NCI-H128 (cell line): ENCODE data around the gene RAB40C.

Experiments used
- DNase-seq: peaks from one replicate; lab custom pipeline; 2025; ENCODE audit not compliant: unreplicated experiment; lab: John Stamatoyannopoulos, UW

Gene RAB40C

DNA sequence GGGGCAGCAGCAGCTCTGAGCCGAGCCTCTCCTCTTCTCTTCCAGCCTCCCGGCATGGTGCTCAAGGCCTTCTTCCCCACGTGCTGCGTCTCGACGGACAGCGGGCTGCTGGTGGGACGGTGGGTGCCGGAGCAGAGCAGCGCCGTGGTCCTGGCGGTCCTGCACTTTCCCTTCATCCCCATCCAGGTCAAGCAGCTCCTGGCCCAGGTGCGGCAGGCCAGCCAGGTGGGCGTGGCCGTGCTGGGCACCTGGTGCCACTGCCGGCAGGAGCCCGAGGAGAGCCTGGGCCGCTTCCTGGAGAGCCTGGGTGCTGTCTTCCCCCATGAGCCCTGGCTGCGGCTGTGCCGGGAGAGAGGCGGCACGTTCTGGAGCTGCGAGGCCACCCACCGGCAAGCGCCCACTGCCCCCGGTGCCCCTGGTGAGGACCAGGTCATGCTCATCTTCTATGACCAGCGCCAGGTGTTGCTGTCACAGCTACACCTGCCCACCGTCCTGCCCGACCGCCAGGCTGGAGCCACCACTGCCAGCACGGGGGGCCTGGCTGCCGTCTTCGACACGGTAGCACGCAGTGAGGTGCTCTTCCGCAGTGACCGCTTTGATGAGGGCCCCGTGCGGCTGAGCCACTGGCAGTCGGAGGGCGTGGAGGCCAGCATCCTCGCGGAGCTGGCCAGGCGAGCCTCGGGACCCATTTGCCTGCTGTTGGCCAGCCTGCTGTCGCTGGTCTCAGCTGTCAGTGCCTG is 15.7 kb upstream of the RAB40C start:
- DNase-seq = no peak

DNA sequence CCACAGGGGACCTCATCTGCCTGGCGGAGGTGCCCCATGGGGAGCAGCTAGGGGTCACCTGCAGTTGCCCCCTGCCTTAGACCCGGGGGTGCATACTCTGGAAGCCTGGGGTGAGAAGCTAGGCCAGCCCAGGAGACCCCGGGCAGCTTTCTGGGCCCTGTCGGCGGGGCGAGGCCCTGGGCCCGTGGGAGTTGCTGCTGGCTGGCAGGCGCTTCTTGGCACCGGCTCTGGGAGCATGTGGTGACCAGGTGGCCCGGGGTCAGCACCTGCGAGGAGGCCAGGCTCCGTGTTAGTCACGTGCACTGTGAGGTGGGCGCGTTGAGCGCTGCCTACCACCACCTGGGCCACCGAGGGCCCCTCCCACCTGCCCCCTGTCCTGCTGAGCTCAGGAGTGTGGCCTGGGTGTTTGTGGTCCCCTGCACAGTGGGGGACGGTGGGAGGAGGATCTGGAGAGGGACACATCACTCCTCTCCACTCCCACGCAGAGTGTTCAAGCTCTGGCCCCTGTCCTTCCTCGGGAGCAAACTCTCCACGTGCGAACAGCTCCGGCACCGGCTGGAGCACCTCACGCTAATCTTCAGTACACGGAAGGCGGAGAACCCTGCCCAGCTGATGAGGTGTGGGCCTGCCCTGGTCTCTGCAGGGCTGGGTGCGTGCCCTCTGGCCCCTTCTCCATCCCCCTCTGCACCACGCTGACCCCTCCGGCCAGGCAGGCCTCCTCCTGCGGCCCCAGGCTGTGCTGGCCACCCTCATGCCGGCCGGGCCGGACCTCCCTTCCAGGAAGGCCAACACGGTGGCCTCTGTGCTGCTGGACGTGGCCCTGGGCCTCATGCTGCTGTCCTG is 14.3 kb upstream of the RAB40C start:
- DNase-seq = no peak

DNA sequence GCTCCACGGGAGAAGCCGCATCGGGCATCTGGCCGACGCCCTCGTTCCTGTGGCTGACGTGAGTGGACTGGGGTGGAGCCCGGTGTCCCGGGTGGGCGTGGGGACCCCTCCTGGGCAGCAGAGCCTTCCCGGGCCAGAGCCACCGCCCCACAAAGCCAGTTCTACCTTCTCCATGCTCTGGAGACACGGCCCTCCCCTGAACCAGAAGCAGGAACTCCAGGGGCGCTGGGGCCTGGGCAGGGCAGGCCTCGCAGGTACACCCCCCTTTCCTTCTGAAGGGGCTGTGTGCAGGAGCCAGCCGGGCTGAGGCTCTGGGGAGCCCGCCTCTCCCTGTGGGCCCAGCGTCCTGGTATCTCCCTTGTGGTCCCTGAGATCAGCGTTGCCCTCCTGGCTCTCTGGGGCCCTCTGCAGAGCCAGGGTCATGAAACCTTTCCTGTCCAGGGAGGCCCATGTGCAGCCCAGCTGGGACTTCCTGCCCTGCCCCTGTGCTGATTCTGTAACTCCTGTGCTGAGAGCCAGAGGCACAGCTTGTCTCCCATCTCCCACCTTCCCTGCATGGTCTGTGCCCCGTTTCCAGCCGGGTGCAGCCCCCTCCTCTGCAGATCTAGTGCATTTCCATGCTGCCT is 13.6 kb upstream of the RAB40C start:
- DNase-seq = no peak

DNA sequence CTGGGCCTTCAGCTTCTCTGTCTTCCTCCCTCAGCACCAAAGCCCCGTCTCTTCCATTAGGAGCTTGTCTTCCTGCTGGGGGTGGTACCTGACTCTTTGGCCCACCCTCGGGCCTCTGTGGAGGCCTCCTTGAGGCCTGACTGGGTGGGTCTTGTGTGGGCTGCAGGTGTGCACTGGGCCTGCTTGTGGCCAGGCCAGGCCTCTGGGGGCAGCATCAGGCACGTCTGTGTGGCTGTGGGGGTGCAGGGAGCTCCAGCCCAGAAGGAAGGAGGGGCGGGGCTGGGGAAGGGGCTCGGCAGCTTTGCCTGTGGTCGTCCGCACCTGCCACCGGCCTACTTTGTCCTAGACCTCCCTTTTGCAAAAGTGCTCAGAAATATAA is 13.1 kb upstream of the RAB40C start:
- no peak for DNase-seq

DNA sequence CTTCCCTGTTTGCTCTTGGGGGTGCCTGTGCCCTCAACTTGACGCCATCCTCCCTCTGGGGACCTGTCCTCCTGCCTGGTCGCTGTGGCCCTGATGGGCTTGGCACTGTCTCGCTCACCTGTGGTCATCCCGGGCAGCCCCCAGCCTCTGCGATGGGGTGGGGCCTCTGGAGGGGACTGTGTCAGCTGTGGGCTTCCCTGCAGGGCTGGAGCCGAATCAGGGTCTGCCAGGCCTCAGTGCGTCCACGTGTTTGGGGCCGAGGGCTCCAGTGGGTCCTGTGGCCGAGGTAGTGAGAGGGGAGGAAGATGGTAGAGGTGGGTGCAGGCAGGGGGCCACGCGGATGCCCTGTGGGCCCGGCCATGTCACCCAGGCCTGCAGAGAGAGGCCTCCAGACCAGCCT is 12.1 kb upstream of the RAB40C start:
- DNase-seq = no peak

DNA sequence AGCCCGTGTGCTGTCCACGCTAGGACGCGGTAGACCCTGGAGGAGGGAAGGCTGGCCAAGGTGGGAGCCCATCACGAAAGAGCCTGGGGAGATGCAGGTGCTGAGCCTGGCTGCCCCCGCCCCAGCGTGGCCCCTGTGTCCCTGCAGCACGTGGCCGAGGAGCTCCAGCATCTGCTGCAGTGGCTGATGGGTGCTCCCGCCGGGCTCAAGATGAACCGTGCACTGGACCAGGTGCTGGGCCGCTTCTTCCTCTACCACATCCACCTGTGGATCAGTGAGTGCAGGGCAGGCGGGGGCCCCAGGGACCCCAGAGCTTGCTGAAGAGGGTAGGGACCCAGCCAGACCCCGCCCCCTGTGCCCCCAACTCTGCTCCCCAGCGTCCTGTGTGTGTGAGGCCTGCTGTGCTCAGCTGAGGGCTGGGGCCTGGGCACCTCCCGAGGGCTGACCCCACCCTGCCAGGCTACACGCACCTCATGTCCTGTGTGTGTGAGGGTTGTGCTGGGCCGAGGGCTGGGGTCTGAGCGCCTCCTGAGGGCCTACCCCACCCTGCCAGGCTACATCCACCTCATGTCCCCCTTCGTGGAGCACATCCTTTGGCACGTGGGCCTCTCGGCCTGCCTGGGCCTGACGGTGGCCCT is 11.5 kb upstream of the RAB40C start:
- no peak for DNase-seq

DNA sequence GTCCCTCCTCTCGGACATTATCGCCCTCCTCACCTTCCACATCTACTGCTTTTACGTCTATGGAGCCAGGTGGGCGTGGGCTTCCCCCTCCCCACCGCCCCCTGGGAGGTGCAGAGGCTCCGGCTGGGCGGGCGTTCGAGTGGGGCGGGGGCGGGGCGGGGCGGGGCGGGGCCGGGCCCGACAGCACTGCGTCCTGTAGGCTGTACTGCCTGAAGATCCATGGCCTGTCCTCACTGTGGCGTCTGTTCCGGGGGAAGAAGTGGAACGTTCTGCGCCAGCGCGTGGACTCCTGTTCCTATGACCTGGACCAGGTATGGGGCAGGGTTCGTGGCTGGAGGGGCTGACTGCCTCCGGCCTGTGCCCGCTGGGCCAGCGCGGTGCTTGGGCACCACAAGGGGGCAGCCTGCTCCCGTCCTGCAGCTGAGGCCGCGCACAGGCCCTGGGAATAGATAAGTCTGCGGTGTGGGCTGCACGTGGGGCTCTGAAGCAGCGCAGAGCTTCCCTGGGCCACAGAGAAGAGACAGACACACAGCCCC is 10.9 kb upstream of the RAB40C start:
- DNase-seq = no peak

DNA sequence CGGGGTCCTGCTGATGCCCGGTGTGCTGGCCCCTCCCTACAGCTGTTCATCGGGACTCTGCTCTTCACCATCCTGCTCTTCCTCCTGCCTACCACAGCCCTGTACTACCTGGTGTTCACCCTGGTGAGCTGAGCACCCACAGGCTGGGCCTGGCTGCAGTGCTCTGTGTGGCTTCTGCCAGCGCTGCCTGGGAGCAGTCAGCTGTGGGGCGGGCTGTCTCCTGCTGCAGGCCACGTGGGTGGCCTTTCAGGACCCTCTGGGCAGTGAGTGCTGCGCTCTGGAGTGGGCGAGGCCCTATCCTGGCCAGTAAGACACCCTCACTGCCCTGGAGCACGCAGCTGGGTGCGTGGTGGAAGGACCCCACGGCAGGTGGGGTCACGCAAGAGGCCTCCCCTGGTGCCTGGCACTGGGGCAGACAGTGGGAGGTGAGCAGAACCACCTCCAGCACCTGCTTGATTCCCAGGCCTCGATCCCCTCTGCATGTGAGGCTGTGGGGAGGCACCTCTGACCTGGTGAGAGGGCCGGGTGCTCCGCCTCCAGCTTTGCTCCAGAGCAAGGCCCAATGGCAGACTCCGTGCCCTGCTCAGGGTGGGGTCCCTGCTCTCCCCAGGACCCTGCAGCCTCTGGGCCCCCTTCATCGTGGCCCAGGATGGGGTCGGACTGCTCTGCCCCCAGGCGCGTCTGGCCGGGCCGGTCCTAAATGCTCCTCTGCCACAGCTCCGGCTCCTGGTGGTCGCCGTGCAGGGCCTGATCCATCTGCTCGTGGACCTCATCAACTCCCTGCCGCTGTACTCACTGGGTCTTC is 9.5 kb upstream of the RAB40C start:
- DNase-seq = no peak

DNA sequence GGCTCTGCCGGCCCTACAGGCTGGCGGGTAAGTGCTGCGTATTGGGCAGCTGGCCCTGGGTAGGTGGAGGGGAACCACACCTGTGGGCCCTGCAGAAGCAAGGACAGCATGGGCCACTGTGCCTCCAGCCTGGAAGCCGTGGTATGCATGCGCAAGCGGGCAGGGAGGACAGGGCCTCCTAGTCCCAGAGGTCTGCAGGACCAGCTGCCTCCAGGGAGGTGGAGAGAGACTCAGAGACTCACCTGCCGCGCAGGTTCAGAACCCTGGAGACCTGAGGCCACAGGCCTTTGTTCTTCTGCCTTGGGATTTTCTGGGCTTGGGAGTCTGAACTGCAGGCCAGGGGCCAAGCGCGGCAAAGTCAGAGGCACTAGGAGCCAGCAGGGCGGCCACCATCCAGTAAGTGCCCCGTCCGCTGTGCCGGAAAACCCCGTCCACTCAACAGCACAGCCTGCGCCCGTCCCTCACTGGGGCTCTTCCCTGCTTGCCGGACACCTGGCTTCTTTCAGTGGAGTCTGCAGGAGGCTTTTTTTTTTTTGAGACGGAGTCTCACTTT is 8.8 kb upstream of the RAB40C start:
- DNase-seq = no peak

DNA sequence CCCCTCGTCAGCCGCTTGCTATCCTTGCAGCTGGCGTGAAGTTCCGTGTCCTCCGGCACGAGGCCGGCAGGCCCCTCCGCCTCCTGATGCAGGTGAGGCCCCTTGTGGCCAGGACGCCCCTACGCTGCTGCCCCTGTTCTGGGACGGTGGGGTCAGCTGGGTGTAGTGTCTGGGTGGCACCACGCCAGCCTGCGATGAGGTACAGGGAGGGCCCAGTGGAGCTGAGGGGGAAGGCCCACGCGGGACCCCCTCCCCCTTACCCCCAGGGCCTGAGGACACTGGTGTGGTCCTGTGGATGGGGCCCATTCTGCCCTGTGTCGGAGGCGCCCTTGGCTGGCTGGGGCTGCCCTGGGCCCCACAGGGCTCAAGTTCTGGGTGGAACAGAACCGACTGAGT is 7.7 kb upstream of the RAB40C start:
- no peak for DNase-seq

DNA sequence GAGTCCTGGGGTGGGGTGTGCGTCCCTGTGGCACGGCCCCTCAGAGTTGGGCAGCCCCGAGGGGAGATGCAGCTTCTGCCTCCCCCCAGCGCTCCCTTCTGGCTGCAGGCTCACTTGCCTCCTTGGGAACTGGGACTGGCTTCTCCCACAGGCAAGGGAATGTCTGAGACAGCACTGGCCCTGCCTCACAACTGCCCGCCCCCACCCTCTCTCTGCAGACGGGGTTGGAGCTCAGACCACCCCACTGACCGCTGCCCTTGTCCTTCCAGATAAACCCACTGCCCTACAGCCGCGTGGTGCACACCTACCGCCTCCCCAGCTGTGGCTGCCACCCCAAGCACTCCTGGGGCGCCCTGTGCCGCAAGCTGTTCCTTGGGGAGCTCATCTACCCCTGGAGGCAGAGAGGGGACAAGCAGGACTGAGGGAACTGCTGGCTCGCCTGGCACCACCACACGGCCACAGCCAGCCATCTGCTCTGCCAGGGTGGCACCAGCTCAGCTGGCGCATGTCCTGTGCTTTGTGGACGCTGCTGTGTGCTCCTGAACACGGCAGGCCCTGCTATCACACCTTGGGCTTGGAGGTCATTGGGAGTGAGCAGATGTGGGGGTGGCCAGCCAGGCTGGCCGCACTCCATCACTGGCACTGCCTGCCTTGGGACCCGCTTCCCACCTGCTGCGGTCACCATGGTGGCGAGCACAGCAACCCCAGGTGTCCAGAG is 7.1 kb upstream of the RAB40C start:
- no peak for DNase-seq

DNA sequence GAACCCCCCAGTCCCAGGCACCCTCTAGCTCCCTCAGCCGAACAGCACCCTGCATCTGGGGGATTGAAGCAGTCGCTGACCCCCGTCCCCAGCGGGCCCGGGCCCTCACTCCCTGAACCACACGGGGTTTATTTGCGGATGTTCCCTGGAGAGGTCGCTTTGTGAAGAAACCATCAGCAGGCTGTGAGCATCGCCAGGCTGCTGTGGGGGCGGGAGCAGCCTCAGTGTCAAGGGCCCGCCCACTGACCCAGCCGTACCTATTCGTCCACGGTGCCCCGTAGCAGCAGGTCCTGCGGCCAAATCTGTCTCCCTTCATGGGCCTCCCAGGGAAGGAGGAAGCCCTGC is 6.4 kb upstream of the RAB40C start:
- no peak for DNase-seq

DNA sequence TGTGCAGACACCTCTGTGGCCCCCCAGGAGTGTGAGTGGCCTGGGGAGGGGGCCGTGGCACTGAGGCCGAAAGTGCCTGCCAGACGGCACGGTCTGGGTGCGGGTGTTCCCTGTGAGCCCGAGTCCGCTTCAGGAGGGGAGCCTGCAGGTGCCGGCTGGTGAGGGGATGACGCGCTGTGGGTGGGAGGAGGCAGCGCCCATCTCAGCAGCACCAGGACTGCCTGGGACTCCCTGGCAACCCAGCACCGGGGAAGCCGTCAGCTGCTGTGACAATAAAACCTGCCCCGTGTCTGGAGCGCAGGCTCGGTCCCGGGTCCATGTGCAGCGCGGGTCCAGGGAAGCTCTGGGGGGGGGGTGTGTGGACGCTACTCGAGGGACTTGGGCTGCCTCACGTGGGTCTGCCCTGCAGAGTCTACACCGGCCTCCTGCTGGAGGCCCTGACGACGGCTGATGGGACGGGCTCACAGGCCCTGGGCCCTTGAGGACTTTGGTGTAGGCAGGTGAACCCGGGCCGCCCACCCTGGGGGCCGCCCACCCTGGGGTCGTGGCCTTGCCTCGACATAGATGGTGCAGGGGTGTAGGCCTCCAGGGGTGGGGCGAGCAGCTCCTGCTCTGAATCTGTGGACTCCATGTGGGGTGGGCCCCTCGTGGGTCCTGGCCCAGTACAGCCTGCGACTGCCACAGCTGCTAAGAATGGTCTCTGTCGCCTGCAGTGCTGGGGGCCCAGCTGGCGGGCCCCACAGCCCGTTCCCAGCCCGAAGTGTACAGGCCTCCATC is 5.9 kb upstream of the RAB40C start:
- no peak for DNase-seq

DNA sequence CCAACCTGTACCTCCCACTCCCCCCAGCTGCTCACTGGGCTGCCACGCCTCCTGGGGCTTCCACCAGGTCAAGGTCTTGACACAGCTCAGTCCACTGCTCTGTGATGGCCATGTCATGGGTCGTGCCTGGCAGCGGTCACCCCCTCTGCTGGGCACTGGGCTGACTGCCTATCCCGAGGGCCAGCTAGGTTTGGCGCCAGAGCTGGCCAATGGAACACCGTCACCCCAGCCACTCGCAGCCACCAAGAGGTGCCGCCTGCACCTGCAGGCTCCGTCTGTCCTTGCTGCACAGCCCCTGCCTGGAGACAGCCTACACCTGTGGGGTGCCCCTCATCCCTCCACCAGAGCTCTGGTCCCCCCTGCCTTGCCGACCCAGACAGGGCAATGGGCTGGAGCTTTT is 4.5 kb upstream of the RAB40C start:
- DNase-seq = no peak

DNA sequence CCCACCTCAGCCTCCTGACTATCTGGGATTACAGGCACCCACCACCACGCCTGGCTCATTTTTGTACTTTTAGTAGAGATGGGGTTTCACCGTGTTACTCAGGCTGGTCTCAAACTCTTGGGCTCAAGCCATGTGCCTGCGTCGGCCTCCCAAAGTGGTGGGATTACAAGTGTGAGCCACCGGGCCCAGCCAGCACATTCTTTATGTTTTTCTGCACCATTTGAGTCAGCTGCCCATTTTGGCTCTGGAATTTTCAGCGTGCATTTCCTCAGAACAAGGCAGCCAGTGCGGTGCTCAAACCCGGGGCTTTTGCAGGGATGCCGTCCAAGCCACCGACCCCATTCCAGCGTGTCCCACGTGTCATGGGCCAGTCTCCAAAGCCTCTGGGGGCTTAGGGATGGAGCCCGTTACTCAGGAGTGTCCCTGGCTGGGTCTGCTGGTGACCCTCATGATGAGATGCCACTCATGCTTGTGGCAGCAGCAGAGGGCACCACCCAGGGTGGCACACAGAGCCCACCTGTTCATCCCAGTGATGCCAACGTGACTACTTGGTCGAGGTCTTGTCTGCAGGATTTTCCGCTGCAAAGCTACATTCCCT is 3.7 kb upstream of the RAB40C start:
- DNase-seq = no peak

DNA sequence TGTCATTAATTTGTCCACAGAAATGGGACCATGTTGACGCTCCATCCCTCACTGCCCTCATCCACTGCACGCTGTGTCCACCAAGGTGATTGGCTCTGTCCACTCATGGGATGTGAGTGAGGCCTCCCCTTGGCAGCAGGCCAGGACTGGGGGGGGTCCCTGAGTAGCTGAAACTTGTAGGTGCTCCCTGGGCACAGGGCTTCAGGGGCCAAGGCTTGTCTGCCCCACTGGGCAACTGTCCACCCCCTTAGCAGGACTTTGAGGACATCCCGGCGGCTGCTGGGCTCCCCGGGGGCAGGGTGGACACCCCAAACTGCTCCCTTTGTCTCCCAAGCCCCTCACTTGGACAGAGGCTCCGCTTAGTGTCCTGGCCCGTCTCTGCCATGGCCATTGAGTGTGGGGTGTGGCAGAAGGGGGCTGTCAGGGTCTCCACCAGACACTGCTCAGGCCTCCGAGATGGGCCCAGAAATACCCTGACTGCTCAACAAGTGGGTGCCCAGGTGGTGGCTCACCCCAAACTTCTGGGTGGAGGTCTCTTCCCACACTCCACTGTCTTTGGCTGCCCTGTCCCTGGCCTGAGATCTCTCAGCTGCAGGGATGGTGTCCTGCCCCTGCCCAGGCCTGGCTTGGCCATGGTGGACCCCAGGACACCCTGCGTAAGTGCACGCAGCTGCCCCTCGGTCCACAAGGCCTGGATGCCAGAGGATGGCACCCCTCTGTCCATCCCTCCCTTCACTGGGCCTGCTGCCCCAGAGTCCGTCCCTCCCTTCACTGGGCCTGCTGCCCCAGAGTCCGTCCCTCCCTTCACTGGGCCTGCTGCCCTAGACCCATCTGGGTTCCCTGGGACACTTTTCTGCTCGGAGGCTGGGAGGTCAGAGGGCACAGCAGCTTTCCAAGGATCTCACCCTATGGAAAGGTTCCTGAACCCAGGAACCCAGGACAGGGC is 2.9 kb upstream of the RAB40C start:
- DNase-seq = no peak

DNA sequence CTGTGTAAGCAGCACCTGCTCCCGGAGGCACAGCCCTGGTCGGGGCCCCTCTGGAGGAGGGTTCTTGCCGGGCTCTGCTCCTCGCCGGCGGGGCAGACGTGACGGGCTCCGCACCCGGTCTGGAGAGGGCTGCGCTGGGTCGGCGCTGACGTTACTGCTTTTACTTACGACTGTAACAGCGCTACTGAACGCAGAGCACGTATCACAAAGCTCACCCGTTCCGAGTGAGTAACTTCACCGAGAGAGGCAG is 1.3 kb upstream of the RAB40C start:
- no peak for DNase-seq
